ENCODE measurements around the gene RNF217. TPM values are rescaled to one million over a fixed set of nuclear protein-coding genes. Genes with fewer than 3 reads are reported as not detected.
A peak's percentile ranks its signal among the peaks of the same experiment; 100 is the strongest.

The RNF217 gene
- total and polyA plus RNA-seq, 8 donors, result 3.4 to 14.3 (median 8.0) TPM

GRCh38 chr6:125013938-125014660, 51.9 kb downstream of the RNF217 start:
- FAIRE-seq (no peak), ATAC-seq (peak in 2 of 4 donors; percentile 21 to 45), DNase-seq (no peak)
- WGBS, 2 donors, result 93 to 97% methylated on average over 2 of the region's 2 CpGs
- Histone ChIP-seq H3K4me3 (no peak overlapping the region), H3K27me3 (no peaks in the 10 kb centered on the region), H3K27ac (no peak overlapping the region), H3K36me3 (no peaks in the 10 kb centered on the region), H3K4me1 (no peaks in the 10 kb centered on the region), H3K9me3 (no peaks in the 10 kb centered on the region)
- intact Hi-C loops (cut with DNase I), result no loop called here
- TF ChIP-seq CTCF (IDR thresholded peaks at IDR 0.05), result no peak

- no peaks in the 10 kb centered on the region for H3K36me3 ChIP-seq
- TF ChIP-seq CTCF (IDR thresholded peaks at IDR 0.05), result no peak
- H3K4me1 ChIP-seq, result no peaks in the 10 kb centered on the region
- FAIRE-seq, result no peak
- H3K27me3 ChIP-seq, result no peaks in the 10 kb centered on the region
- no peak overlapping the region for H3K4me3 ChIP-seq
- DNase-seq, result no peak
- no peak overlapping the region for H3K27ac ChIP-seq
- no peak for ATAC-seq
- intact Hi-C loops (cut with DNase I), result no loop called here
- no peaks in the 10 kb centered on the region for H3K9me3 ChIP-seq
These were observed 52.4 kb downstream of the RNF217 start for GRCh38 chr6:125014661-125014957.

- H3K4me1 ChIP-seq, result peaks cover 0 to 3% (median 0%) of the 10 kb centered on the region in 3 donors
- no peaks in the 10 kb centered on the region for H3K27me3 ChIP-seq
- FAIRE-seq, result peak; percentile 57
- H3K27ac ChIP-seq, result no peak overlapping the region
- H3K4me3 ChIP-seq, result no peak overlapping the region
- intact Hi-C loops (cut with DNase I), result no loop called here
- TF ChIP-seq CTCF (IDR thresholded peaks at IDR 0.05), result no peak
- no peak for DNase-seq
- no peaks in the 10 kb centered on the region for H3K9me3 ChIP-seq
- ATAC-seq, result no peak
- H3K36me3 ChIP-seq, result no peaks in the 10 kb centered on the region
- WGBS, 2 donors, result 91 to 96% methylated on average over 4 of the region's 4 CpGs
These were observed 52.9 kb downstream of the RNF217 start for GRCh38 chr6:125015152-125015551.

- Histone ChIP-seq H3K36me3 (no peaks in the 10 kb centered on the region), H3K27ac (no peak overlapping the region), H3K4me3 (no peak overlapping the region), H3K4me1 (peaks cover 0 to 10% (median 0%) of the 10 kb centered on the region in 3 donors), H3K27me3 (no peaks in the 10 kb centered on the region), H3K9me3 (no peaks in the 10 kb centered on the region)
- no peak for DNase-seq
- no peak for TF ChIP-seq CTCF (IDR thresholded peaks at IDR 0.05)
- intact Hi-C loops (cut with DNase I), result no loop called here
- FAIRE-seq, result no peak
- no peak for ATAC-seq
These were observed 55.9 kb downstream of the RNF217 start for GRCh38 chr6:125018136-125018535.

- Histone ChIP-seq H3K36me3 (no peaks in the 10 kb centered on the region), H3K9me3 (no peaks in the 10 kb centered on the region), H3K4me1 (peaks cover 0 to 10% (median 0%) of the 10 kb centered on the region in 3 donors), H3K27me3 (no peaks in the 10 kb centered on the region), H3K4me3 (no peak overlapping the region), H3K27ac (no peak overlapping the region)
- no peak for TF ChIP-seq CTCF (IDR thresholded peaks at IDR 0.05)
- no peak for ATAC-seq
- intact Hi-C loops (cut with DNase I), result no loop called here
- no peak for DNase-seq
- peak; percentile 49 for FAIRE-seq
- WGBS, 2 donors, result 83 to 87% methylated on average over 2 of the region's 2 CpGs
These were observed 57.0 kb downstream of the RNF217 start for GRCh38 chr6:125019281-125019680.
